ENCODE results near the gene SPAG9.

DNA sequence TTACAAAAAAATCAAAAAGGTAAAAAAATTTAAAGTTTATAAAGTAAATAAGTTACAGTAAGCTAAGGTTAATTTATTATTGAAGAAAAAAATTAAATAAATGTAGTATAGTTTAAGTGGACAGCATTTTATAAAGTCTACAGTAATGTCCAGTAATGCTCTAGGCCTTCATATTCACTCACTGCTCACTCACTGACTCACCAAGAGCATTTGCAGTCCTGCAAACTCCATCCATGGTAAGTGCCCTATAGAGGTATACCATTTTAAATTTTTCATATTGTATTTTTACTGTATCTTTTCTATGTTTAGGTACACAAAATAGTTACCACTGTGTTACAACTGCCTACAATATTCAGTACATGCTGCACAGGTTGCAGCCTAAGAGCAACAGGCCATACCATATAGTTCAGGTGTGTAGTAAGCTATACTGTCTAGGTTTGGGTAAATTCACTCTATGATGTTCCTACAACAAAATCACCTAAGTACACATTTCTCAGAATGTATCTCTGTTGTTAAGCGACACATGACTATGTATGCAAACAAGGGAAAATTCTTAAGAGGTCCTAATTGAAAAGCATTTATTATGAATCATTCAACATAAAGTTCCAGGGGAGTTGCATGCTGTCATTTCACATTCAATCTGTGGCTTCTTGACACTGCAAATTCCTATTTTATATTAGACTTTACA lies 92.3 kb downstream of the SPAG9 start:
- TF ChIP-seq, protein P1, sequence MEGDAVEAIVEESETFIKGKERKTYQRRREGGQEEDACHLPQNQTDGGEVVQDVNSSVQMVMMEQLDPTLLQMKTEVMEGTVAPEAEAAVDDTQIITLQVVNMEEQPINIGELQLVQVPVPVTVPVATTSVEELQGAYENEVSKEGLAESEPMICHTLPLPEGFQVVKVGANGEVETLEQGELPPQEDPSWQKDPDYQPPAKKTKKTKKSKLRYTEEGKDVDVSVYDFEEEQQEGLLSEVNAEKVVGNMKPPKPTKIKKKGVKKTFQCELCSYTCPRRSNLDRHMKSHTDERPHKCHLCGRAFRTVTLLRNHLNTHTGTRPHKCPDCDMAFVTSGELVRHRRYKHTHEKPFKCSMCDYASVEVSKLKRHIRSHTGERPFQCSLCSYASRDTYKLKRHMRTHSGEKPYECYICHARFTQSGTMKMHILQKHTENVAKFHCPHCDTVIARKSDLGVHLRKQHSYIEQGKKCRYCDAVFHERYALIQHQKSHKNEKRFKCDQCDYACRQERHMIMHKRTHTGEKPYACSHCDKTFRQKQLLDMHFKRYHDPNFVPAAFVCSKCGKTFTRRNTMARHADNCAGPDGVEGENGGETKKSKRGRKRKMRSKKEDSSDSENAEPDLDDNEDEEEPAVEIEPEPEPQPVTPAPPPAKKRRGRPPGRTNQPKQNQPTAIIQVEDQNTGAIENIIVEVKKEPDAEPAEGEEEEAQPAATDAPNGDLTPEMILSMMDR (IDR thresholded peaks at IDR 0.05) = no peak
- no peak for TF ChIP-seq EZH2 (IDR thresholded peaks at IDR 0.05; ENCODE audit: borderline replicate concordance, insufficient read depth, low read depth, low read length, poor library complexity, severe bottlenecking)

Data from B cell (primary cell).